ENCODE measurements around the gene NOTCH2.
"Not testable (repeated sequence)": the region's sequence is repeated elsewhere in the genome, so short reads cannot be mapped to it uniquely, and the experiment has no call there.

The NOTCH2 gene

GRCh38 chr1:120069067-120069919, at the start of gene NOTCH2:
Gene NOTCH2 (minus strand): TSS chr1:120069662. CDS start chr1:120069406, 256 bp downstream.
- peak; percentile 90 for DNase-seq

DNA sequence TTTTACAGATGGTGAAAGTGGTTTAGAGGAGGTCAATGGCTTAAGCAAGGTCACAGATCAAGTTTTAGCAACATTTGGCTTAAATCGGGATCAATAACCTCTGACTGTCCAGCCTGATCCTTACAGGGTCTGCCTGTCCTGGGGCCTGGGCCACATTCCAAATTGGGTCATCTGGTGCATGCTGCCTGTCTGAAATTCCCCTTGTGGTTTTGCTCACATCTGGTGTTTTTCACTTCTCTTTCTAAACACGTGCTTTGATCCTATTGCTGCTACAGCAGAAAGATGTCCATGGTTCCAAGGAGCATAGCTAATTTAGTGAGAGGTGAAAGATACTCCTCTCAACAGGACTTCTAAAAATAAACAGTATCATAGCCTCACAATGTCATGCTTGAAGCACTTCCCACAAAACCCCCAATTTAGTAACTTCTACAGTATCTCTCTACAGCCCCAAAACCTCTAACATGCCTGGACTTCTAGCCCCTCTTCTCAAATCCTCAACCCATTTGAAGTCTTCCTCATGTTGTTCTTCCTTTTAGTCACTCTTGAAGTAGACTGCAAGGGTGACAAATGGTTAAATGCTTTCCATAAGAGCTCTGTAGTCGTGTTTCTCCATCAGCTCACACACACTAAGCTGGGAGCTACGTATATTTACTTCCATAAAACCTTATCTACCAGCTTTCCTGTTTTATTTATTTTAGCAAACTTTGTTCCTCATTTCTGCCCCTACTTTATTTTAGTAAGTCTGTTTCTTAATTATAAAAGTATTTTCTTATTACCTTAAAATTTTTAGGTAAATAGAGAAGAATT, 48.1 kb upstream of the NOTCH2 start:
- DNase-seq = not testable (repeated sequence)

DNA sequence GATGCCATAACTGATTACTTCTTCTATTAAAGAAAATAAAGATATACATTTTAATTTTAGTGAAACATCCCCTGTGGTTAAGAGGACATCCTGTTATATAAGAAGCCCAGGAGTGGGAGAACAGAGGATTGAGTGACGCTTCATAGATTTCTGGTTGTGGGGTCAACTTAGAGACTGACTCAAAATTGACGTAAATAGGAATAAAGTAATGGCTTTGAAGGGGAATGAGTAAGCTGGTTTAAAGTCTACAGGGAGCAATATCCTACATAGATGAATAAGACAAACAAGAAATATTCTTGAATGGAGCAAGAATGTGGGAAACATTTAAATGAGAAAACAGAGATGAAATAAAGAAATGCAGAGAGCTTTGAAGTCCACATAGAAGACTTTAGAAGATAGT, 46.6 kb upstream of the NOTCH2 start:
- not testable (repeated sequence) for DNase-seq

- DNase-seq = not testable (repeated sequence)
These were observed 43.7 kb upstream of the NOTCH2 start for GRCh38 chr1:120113134-120113533.

DNA sequence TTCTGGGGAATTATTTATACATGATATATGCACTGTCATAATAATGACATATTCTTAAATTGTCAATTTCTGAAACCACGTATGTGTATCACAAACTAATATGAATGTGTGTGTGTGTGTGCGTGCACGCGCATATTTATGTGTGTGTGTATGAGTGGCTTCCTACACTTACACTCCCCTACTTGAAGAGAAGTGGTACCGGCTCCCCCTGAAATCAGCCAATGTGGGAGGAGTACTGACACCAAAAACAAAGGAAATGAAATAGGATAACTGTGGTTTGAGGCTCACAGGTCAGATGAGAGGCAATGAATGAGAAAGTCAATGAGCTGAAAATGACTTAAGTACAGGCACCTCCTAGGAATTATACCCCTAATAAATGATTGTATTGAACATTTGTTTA, 42.8 kb upstream of the NOTCH2 start:
- not testable (repeated sequence) for DNase-seq

DNA sequence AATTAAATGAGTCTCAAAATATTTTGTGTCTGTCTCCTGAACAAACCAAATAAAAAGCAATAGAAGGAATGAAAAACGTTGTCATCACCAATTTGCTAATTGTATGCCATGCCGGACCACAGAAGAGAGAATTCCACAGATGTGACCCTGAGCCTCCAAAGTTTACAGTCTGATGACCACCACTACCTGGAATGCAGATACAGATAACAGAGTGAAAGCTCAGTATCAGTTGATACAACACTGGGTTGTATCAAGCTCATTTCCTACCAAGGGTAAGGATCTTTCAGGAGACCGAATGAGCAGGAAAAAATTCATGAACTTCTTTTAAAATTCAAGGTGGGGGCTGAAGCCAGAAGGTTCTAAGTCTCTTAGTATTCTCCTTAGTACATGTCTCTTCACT, 42.3 kb upstream of the NOTCH2 start:
- DNase-seq = not testable (repeated sequence)

DNA sequence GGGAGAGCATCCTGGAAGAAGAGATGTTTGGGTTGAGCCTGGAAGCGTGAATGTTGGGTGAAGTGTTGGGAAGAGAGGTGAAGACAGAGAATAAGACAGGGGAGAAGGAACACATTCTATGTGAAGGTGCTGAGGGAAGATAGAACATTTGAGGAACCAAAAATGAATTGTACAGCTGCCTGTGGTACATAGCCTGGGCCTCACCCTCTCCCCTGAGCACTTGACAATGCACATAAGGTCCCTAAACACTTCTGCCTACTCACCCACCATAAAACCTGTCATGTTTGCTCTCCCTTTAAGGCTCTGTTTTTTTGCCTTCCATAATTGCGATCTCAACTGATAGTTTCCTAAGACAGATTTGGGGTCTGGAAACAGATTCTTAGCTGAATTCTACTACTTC, 41.5 kb upstream of the NOTCH2 start:
- not testable (repeated sequence) for DNase-seq

DNA sequence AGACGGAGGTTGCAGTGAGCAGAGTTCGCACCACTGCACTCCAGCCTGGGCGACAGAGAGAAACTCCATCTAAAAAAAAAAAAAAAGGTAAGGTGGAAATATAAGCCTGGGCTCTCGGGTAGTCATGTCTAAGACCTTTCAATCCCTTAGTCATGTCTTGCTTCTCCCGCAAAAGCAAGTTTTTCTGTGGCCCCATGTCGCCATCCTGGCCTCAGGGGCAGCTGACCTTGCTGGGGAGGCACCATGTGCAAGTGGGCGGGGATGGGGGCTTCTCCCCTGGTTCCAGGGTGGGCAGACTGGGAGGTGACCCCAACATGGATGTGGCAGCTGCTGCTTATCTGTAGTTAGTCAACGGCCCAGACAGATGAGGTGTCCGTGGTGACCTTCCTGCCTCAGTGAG, 40.2 kb upstream of the NOTCH2 start:
- not testable (repeated sequence) for DNase-seq

- DNase-seq = not testable (repeated sequence)
These were observed 39.7 kb upstream of the NOTCH2 start for GRCh38 chr1:120109180-120109579.

DNA sequence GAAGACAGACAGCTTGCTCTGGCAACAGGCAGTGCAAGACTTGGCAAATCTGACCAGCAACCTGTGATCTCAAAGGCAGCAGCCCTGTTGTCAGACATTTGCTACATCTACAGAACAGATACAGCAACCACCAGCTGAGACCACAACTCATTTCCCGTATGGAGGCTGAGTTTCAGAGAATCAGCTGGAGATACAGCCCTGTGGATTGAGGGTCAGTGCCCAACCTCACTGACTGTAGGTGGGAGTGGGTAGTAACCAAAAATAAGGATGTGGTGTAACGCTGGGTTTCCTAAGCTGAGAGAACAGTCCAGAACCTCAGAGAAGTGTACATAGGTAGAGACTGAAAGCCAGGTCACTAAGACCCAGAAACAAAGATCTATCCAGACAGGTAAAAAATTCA, 35.8 kb upstream of the NOTCH2 start:
- not testable (repeated sequence) for DNase-seq

GRCh38 chr1:120103768-120104167, 34.3 kb upstream of the NOTCH2 start:
- DNase-seq = not testable (repeated sequence)

- DNase-seq = not testable (repeated sequence)
These were observed 32.1 kb upstream of the NOTCH2 start for GRCh38 chr1:120101593-120101992.

- DNase-seq = not testable (repeated sequence)
These were observed 31.1 kb upstream of the NOTCH2 start for GRCh38 chr1:120100590-120100989.

DNA sequence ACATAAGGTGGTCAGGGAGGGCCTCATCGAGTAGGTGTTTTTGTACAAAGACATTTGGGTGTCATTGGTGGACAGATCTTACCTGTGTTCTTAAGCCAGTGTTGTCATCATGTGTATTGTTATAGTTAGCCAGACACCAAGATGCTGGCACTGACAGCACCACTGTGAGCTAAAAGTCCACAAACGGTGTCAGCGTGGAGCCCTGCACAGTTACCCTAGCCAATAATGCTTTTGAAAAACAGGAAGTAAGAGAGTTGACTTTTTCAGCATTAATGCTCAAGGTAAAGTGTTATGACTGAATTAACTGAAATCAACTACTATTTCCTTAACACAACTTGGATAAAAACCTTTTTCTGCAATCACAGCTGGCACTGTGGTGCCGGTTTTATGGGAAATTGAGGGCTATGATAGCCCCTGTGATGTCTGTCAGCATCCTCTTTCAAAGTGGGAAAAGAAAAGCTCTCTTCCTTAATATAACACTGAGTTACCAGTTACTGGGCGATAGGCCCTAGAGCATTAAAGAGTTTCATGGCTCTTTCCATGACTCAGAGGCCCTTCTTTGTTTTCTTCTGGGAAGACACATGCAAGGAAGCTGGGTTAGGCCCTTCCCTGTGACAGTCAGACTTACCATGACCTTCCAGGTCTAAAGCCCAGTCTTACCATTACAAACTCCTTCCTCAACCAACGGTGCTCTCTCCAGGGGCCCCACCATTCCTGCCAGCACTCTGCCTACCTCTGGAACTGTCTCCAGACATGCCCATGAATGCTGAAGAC, 29.7 kb upstream of the NOTCH2 start:
- not testable (repeated sequence) for DNase-seq

DNA sequence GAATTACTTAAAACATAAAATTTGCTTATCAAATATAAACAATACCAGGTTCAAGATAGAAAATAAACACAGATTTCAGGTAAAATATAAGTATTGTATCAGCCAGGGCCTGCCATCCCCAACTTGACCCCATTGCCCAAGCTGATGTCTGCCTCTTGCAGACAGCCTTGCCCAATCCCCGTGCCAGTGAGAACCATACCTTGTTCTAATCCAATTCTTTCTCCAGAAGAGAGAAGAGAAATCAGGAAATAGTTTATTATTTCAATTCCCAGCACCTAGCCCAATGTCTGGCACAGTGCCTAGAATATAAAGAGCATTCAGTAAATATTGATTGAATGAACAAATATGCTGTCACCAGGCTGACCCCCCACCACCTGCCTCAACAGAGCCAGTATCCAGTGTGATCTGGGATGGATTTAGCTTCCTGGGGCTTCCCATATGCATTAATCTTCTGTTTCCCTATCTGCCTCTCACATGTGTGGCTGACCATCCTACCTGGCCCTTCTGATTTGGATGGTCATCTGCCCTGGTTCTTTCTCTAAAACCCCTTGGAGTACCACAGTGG, 27.6 kb upstream of the NOTCH2 start:
- DNase-seq = not testable (repeated sequence)

GRCh38 chr1:120093548-120094181, 24.2 kb upstream of the NOTCH2 start:
- DNase-seq = not testable (repeated sequence)

- not testable (repeated sequence) for DNase-seq
These were observed 23.1 kb upstream of the NOTCH2 start for GRCh38 chr1:120092232-120093218.

DNA sequence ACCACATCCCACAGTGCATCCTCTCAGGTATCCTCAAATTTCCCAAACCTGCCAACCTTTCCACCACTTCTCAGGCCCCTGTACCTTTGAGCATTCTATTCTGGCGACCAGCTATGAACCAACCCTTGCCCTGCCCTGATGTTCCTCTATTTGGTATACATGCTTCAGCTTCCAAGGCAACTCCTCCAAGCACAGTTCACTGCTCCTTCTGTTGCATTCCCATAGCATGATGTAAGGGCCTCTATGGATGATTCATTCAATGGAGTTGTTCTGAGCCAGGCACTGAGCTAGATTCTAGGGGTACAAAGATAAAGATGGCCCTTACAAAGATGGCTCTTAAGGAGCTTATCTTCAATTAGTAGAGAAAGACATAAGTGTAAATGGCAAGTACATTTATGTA, 21.4 kb upstream of the NOTCH2 start:
- DNase-seq = not testable (repeated sequence)

DNA sequence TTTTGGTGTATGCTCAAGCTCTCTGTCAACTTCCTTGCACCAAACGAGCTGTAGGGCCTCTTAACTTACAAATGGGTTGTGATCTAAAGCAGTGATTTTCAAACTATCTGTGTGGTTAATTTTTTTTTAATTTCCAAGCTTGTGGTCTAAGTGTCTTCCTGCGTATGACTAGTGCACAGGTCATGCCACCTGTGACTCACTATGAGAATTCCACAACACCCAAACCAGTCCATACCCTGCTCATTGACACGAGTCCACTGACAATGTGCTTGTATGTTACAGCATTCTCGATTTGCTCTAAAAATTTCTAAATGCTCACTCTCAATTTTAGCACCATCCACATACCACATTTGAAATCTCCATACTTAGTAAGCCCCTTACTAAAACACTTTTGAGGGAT, 18.5 kb upstream of the NOTCH2 start:
- peak; percentile 75 for DNase-seq

DNA sequence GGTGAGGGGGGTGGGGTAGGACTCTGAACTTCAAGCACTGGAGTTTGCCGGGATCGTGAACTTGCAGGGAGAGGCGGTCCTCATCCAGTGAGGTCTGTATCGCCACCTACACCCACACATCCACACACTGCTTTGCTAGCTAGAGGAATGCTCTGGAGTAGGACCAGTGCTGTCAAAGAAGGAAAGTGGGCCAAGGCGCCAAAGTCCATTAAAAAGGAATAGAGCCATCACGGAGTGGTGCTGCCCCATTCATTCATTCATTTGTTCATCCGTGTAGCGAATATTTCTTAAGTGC, 405 bp upstream of the NOTCH2 start:
- not testable (repeated sequence) for DNase-seq

GRCh38 chr1:120068683-120069066, 787 bp downstream of the NOTCH2 start:
- peak; percentile 75 for DNase-seq

Data from activated effector memory CD4-positive, alpha-beta T cell treated with anti-CD3 and anti-CD28 coated beads, Interleukin-2, amount 50 U/mL, for 16 hours (primary cell).